DOHH2 (cell line): Measurements from ENCODE around the gene CCDC8.

ENCODE experiments used
- EZH2phosphoT487 ChIP-seq: fragments of 200-600 bp; sonication (generic); IDR thresholded peaks from 2 replicates; pipeline ENCODE4 v1.6.1; 2017; ENCODE audit warnings: borderline replicate concordance, mild to moderate bottlenecking, antibody characterized with exemption, low read length, moderate library complexity, mixed read lengths
- TF ChIP-seq, protein P1 (sequence below): fragments of 200-600 bp; sonication (generic); IDR thresholded peaks from one replicate; pipeline ENCODE4 v1.5.1; 2014; ENCODE audit warnings: antibody characterized with exemption, mild to moderate bottlenecking, low read depth, low read length; ENCODE audit not compliant: poor library complexity, severe bottlenecking

GRCh38 chr19:46386151-46386550 is 27.2 kb downstream of the CCDC8 start:
- TF ChIP-seq, protein P1, sequence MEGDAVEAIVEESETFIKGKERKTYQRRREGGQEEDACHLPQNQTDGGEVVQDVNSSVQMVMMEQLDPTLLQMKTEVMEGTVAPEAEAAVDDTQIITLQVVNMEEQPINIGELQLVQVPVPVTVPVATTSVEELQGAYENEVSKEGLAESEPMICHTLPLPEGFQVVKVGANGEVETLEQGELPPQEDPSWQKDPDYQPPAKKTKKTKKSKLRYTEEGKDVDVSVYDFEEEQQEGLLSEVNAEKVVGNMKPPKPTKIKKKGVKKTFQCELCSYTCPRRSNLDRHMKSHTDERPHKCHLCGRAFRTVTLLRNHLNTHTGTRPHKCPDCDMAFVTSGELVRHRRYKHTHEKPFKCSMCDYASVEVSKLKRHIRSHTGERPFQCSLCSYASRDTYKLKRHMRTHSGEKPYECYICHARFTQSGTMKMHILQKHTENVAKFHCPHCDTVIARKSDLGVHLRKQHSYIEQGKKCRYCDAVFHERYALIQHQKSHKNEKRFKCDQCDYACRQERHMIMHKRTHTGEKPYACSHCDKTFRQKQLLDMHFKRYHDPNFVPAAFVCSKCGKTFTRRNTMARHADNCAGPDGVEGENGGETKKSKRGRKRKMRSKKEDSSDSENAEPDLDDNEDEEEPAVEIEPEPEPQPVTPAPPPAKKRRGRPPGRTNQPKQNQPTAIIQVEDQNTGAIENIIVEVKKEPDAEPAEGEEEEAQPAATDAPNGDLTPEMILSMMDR = no peak
- TF ChIP-seq EZH2phosphoT487 = no peak
